GM13976 (cell line): Measurements from ENCODE around the gene CDH12.

Experiments
- DNase-seq: peaks from one replicate; pipeline ENCODE4 v3.0.0; 2012; ENCODE audit warnings: low spot score
- CTCF ChIP-seq: IDR thresholded peaks from 2 replicates; pipeline ENCODE4 v1.5.1; 2012; ENCODE audit warnings: borderline replicate concordance, mild to moderate bottlenecking; ENCODE audit not compliant: insufficient read depth; ENCODE audit errors: extremely low read depth, missing control alignments, control extremely low read depth
- in situ Hi-C: fragments of 300-500 bp; cut with MboI; formaldehyde crosslinking; loops from one replicate; pipeline ENCODE4 v1.12.0; 2022; ENCODE audit warnings: low sequenced_read_pairs, mixed read lengths, inconsistent platforms; ENCODE audit not compliant: unreplicated experiment

Gene CDH12

GRCh38 chr5:22852807-22853660 is at the start of gene CDH12:
TSS of gene CDH12 (minus strand) at chr5:22853344.
- DNase-seq: peak; percentile 6
- in situ Hi-C loops: no loop called here
- TF ChIP-seq CTCF: no peak

- TF ChIP-seq CTCF: no peak
- no peak for DNase-seq
- in situ Hi-C loops: no loop called here
Measured at GRCh38 chr5:22901885-22902284, 48.7 kb upstream of the CDH12 start.

- in situ Hi-C loops: no loop called here
- no peak for DNase-seq
- no peak for TF ChIP-seq CTCF
Measured at GRCh38 chr5:22900801-22901310, 47.7 kb upstream of the CDH12 start.

GRCh38 chr5:22899341-22899740 is 46.2 kb upstream of the CDH12 start:
- no peak for DNase-seq
- in situ Hi-C loops: no loop called here
- TF ChIP-seq CTCF: no peak

- TF ChIP-seq CTCF: no peak
- DNase-seq: no peak
- in situ Hi-C loops: no loop called here
Measured at GRCh38 chr5:22896152-22896551, 43.0 kb upstream of the CDH12 start.

- in situ Hi-C loops: no loop called here
- no peak for TF ChIP-seq CTCF
- DNase-seq: no peak
Measured at GRCh38 chr5:22892441-22892840, 39.3 kb upstream of the CDH12 start.

GRCh38 chr5:22889720-22890119 is 36.6 kb upstream of the CDH12 start:
- DNase-seq: no peak
- in situ Hi-C loops: no loop called here
- no peak for TF ChIP-seq CTCF
